ENCODE data around the gene IFITM1.
A peak's percentile ranks its signal among the peaks of the same experiment; 100 is the strongest.

IFITM1 gene

GRCh38 chr11:282630-283360 is 31.0 kb upstream of the IFITM1 start:
- no peak for DNase-seq (ENCODE audit: low spot score)

DNA sequence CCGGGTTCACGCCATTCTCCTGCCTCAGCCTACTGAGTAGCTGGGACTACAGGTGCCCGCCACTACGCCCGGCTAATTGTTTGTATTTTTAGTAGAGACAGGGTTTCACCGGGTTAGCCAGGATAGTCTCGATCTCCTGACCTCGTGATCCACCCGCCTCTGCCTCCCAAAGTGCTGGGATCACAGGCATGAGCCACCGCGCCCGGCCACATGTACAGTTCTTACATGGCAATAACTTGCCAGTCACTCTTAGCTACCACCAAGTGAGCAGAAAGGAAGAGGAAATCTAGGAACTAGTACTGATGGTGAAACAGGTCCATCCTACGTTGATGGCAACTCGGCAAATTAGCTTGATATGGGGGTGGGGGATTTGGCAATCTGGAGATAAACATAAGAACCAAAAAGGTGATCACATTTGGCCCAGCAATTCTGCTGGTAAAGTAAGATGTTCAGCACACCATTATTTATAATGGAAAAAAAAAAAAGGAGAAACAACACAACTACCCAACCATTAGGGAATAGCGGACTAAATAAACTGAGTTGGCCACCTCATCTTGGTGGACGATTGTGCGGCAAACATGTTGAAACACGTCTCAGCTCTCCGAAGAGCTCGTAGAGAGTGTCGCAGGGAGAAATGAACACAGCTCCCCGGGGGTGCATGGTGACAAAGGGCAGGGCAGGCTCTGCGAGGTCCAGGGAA is 30.3 kb upstream of the IFITM1 start:
- DNase-seq (ENCODE audit: low spot score), result no peak

DNA sequence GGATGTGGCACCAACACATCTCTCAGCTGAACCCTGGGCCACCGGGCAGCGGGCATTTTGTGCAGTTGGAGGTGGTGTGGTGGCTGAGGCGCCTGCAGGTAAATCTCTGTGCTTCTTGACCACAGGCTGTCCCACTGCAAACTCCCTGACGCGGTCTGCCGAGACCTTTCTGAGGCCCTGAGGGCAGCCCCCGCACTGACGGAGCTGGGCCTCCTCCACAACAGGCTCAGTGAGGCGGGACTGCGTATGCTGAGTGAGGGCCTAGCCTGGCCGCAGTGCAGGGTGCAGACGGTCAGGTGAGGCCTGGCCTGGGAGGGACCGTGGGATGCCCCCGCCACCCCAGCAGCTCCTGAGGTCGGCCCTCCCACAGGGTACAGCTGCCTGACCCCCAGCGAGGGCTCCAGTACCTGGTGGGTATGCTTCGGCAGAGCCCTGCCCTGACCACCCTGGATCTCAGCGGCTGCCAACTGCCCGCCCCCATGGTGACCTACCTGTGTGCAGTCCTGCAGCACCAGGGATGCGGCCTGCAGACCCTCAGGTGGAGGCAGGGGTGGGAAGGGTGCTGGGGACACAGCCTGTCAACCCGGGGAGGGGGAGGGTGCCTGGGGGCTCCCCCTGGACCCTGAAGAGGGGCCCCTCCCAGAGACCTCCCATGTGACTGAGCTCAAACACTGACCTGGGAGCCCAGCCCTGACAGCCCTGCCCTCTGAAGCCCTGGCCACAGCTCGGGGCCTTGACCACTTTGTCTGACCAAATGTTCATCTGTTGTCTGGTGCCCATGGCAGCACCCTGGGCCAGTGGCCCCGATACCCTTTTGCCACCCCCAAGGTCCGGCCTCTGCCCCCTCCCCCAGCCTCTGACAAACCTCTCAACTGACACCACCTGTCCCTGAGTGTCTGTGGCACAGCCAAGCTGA is 29.5 kb upstream of the IFITM1 start:
- DNase-seq (ENCODE audit: low spot score), result no peak

GRCh38 chr11:285021-285893 is 28.6 kb upstream of the IFITM1 start:
- DNase-seq (ENCODE audit: low spot score), result no peak

DNA sequence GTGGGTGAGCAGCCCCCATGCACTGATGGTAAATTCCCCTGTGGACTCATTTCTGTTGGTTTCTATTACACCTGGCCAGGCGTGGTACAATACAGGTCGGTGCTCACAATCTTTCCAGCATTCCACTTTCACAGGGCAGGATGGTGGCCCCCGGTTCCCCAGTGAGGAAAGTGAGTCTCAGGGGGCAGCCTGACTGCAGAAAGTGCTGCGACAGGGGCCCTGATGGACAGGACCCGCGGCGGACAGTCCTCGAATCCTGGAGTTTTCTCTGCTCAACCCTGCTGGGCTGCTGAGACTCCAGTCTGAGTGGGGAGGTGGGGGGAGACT is 28.0 kb upstream of the IFITM1 start:
- DNase-seq (ENCODE audit: low spot score), result no peak

GRCh38 chr11:286977-287820 is 26.6 kb upstream of the IFITM1 start:
- DNase-seq (ENCODE audit: low spot score), result peak; percentile 17

DNA sequence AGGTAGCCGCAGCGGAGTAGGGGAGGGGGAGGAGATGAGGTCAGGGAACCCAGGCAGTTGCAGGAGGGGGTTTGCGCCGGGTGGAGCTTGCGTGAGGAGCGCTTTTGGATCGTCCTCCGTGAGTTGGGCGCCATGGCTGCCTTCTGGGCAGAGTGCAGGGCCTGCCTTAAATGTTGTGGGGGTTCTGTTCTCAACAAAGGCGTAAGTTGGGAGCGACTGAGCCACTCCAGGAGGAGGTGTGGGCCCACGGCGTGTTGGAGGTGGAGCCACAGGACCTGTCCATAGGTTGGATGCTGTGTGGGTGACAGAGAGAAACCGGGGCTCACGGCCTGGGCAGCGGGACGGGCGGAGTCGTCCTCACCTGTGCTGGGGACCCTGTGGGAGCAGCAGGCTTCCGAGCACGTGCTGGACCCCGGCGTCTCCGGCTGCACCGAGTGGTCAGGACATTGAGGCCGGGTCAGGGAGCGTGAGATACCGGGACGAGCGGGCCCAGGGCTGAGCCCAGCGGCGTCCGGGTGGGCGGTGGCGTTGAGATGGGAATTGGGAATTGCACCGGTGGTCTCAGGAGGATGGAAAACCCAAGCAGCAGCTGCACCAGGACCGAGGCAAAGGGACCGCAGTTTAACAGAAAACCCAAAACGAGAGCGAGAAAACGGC is 25.9 kb upstream of the IFITM1 start:
- DNase-seq (ENCODE audit: low spot score), result no peak

DNA sequence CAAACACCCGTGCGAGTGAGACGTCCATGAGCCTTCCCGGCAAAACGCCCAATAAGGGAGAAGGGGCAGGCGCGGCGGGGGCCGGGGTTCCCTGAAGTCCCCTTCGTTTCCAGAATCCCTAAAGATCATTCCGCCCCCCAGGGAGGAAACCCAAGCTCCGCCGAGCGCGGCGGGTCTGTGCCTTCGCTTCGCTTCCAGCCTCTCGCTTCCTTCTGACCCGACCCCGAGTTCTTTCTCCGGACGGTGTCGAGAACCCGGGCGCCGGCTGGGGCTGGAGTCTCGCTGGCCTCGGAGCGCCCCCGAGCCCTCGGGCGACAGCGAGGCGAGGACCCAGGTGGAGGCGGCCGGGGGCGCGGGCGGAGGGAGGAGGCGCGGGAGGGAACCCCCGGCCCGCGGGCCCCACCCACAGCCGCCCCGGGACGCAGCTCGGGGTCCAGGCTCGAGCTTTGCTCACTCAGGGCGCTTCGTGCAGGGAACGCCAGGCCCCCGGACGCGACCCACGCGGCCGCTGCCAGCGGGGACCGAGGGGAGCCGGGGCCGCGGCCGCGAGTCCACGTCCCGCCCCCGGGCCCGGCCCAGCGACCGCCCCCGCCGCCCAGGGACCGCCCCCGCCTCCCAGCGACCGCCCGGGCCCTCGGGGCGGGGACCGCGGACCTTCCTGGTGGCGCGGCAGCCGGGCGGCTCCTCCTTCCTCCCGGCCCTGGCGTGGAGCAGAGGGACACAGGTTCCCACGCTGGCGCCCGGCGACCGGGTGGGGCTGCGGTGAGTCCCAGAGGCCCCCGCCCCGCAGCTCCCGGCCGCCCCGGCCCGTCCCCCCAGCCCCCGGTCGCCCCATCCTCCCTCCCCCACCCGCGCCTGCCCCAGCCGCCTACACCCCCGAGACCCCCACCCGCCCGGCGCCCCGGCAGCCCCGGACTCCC is 25.1 kb upstream of the IFITM1 start, which contains the start of gene PGGHG:
Gene PGGHG, plus strand, starts transcription at position 649 of the 920 bp plus-strand sequence. CDS start 691 bp downstream, outside the sequence.
- no peak for DNase-seq (ENCODE audit: low spot score)

GRCh38 chr11:289398-289711 is 24.5 kb upstream of the IFITM1 start:
- no peak for DNase-seq (ENCODE audit: low spot score)

GRCh38 chr11:289712-290620 is 23.9 kb upstream of the IFITM1 start:
- DNase-seq (ENCODE audit: low spot score), result no peak

DNA sequence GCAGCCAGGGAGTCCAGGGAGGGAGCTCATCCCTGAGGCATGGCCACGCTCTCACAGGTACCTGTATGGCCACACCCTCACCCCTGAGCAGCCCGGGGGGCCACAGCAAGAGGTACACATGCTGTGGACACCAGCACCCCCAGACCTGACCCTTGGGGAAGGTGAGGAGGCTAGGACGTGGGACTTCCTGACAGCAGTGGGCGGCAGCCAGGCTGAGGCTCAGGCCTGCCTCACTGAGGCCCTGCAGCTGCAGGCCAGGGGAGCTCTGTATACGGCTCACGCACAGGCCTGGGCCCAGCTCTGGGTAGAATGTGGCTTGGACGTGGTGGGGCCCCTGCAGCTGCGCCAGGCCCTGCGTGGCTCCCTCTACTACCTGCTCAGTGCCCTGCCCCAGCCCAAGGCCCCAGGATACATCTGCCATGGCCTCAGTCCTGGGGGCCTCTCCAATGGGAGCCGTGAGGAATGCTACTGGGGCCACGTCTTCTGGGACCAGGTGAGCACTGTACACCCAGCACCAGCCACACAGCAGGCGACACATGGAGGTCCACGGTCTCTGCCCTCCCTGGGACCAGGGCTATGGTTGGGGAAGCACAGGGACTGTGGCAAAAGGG is 23.1 kb upstream of the IFITM1 start:
- DNase-seq (ENCODE audit: low spot score), result no peak

DNA sequence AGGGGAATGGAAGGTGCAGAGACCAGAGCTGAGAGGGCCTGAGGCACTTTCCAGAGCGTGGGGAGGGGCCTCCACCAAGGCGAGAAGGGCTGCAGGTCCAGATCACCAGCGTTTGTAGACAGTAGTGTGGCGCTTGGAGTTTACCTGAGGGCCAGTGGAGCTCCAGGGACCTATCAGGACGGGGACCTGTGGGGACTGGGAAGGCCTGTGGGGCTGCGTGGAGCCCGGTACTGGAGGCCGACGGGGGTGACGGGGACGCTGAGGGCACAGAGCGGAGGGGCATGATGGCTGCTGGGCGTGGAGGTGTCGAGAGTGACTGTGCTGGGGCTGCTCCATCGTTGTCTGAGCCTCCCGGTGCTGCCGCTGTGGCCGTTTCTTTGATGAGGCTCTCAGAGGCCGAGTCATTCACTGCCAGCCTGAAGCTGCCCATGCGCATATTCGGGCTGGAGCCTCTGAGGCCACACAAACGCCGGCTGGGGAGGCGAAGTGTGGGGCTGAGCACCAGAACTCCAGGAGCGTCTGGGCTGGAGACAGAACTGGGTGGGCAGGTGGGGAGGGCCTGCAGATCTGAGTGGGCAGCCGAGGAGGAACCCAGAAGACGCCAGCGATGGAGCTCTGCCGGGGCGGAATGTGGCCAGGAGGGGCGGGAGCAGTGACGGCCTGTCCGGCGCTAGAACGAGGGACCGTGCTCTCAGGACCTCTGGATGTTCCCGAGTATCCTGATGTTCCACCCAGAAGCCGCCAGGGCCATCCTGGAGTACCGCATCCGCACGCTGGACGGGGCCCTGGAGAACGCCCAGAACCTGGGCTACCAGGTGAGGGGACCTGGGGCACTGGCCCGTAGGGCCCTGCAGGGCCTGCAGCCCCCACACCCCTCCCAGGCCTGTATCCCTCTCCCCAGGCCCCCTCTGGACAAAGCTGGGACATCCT is 22.3 kb upstream of the IFITM1 start:
- no peak for DNase-seq (ENCODE audit: low spot score)

DNA sequence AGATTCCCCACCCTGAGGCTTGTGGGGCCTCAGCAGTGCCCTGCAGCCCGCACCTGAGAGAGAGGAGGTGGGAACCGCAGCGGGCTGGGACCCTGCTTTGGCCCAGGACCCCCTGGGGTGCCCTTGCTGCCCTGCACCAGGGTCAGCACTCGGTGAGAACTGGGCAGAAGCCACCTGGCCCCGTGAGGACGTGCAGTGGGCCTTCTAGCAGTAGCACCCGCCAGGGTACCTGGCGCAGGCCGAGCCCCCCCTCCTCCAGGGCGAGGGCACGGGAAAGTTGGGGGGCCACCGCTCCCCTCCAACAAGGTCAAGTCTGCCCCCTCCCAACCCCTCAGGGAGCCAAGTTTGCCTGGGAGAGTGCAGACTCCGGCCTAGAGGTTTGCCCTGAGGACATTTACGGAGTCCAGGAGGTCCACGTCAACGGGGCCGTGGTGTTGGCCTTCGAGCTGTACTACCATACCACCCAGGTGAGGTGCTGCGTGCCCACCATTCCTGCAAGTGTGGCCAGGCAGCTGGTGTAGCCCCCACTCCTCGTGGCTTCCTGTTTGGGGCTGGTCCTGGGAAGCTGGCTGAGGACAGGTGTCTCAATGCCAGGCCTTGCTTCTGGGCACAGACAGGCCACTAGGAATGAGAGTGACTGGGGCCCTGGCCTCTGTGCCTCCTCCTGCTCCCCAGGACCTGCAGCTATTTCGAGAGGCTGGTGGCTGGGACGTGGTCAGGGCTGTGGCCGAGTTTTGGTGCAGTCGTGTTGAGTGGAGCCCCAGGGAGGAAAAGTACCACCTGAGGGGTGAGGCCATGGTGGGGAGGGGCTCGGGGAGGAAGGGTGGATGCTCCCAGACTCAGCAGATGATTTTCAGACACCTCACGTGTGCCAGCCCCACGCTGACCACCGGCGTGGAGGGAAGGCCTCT is 21.4 kb upstream of the IFITM1 start:
- no peak for DNase-seq (ENCODE audit: low spot score)

GRCh38 chr11:293271-293851 is 20.5 kb upstream of the IFITM1 start:
- no peak for DNase-seq (ENCODE audit: low spot score)
